Osteoblast (primary cell): ENCODE measurements around the gene NLRX1. TPM values are rescaled to one million over a fixed set of nuclear protein-coding genes. Genes with fewer than 3 reads are reported as not detected.

ENCODE experiments used
- DNase-seq: peaks from one replicate; pipeline ENCODE4 v3.0.0; 2011; ENCODE audit warnings: low spot score, mixed read lengths; ENCODE audit not compliant: insufficient read length; ENCODE audit errors: missing footprints
- H2AFZ ChIP-seq: 2 replicates; pipeline ENCODE4 v1.6.0; 2011; ENCODE audit warnings: mild to moderate bottlenecking, low read length
- H3K27ac ChIP-seq: 2 replicates; pipeline ENCODE4 v1.5.1; 2011; ENCODE audit warnings: mild to moderate bottlenecking, low read depth, low read length, moderate library complexity
- H3K27me3 ChIP-seq: 2 replicates; pipeline ENCODE4 v1.6.0; 2012; ENCODE audit warnings: mild to moderate bottlenecking, control low read depth, inconsistent platforms, low read length, moderate library complexity; ENCODE audit not compliant: insufficient read depth
- H3K36me3 ChIP-seq: 2 replicates; pipeline ENCODE4 v1.5.1; 2011; ENCODE audit warnings: mild to moderate bottlenecking, low read length, control low read depth, moderate library complexity; ENCODE audit not compliant: insufficient read depth
- H3K4me1 ChIP-seq: 2 replicates; pipeline ENCODE4 v1.5.1; 2011; ENCODE audit warnings: mild to moderate bottlenecking, low read length, control low read depth, moderate library complexity; ENCODE audit not compliant: insufficient read depth
- H3K4me2 ChIP-seq: 2 replicates; pipeline ENCODE4 v1.6.0; 2011; ENCODE audit warnings: mild to moderate bottlenecking, low read length; ENCODE audit not compliant: insufficient read depth
- H3K4me3 ChIP-seq: fragments of 200-600 bp; sonication (generic); 3 replicates; pipeline ENCODE4 v1.5.1; 2012; ENCODE audit warnings: mild to moderate bottlenecking, low read length, inconsistent platforms; ENCODE audit not compliant: insufficient read depth
- H3K79me2 ChIP-seq: 2 replicates; pipeline ENCODE4 v1.6.0; 2012; ENCODE audit warnings: mild to moderate bottlenecking, low read length, control low read depth, inconsistent platforms; ENCODE audit not compliant: insufficient read depth
- H3K9me3 ChIP-seq: 2 replicates; pipeline ENCODE4 v1.5.1; 2011; ENCODE audit warnings: low read depth, low read length, control low read depth
- H4K20me1 ChIP-seq: 2 replicates; pipeline ENCODE4 v1.6.0; 2012; ENCODE audit warnings: mild to moderate bottlenecking, low read length, control low read depth; ENCODE audit not compliant: insufficient read depth
- total RNA-seq: library from RNA; depleted of rRNA; stranded (reverse); fragments of >200 nt; gene quantifications from 2 replicates; pipeline ENCODE4 v1.2.3, GENCODE V29; 2012
- TF ChIP-seq, protein P1 (sequence below): IDR thresholded peaks from 2 replicates; pipeline ENCODE4 v1.5.1; 2011; ENCODE audit warnings: mild to moderate bottlenecking, low read depth, low read length, moderate library complexity; ENCODE audit errors: extremely low read depth

The NLRX1 gene
- total RNA-seq, 1 donor, result 29.7 TPM

GRCh38 chr11:119205080-119205479 lies 36.6 kb downstream of the NLRX1 start:
- peak; percentile 26 for DNase-seq
- peak overlapping the region; percentile 99 for H3K4me2 ChIP-seq
- H3K27ac ChIP-seq, result no peak overlapping the region
- peaks cover 37% of the 10 kb centered on the region for H3K79me2 ChIP-seq
- H2AFZ ChIP-seq, result peak overlapping the region; percentile 98
- H3K4me1 ChIP-seq, result peaks cover 14% of the 10 kb centered on the region
- H4K20me1 ChIP-seq, result peaks cover 20% of the 10 kb centered on the region
- TF ChIP-seq, protein P1, sequence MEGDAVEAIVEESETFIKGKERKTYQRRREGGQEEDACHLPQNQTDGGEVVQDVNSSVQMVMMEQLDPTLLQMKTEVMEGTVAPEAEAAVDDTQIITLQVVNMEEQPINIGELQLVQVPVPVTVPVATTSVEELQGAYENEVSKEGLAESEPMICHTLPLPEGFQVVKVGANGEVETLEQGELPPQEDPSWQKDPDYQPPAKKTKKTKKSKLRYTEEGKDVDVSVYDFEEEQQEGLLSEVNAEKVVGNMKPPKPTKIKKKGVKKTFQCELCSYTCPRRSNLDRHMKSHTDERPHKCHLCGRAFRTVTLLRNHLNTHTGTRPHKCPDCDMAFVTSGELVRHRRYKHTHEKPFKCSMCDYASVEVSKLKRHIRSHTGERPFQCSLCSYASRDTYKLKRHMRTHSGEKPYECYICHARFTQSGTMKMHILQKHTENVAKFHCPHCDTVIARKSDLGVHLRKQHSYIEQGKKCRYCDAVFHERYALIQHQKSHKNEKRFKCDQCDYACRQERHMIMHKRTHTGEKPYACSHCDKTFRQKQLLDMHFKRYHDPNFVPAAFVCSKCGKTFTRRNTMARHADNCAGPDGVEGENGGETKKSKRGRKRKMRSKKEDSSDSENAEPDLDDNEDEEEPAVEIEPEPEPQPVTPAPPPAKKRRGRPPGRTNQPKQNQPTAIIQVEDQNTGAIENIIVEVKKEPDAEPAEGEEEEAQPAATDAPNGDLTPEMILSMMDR, result no peak
- no peaks in the 10 kb centered on the region for H3K27me3 ChIP-seq
- H3K4me3 ChIP-seq, result peak overlapping the region; percentile 97
- H3K9me3 ChIP-seq, result no peaks in the 10 kb centered on the region
- no peaks in the 10 kb centered on the region for H3K36me3 ChIP-seq

GRCh38 chr11:119205574-119206510 lies 37.3 kb downstream of the NLRX1 start, which contains the start of gene CBL:
TSS of gene CBL (plus strand) at chr11:119206339. CDS start at chr11:119206418, 79 bp downstream.
- TF ChIP-seq, protein P1, result peak; percentile 68
- DNase-seq, result peak; percentile 99
- Histone ChIP-seq H3K36me3 (no peaks in the 10 kb centered on the region), H3K4me1 (peaks cover 14% of the 10 kb centered on the region), H3K27ac (peak within 1 kb of the TSS; percentile 19), H3K4me2 (peak within 1 kb of the TSS; percentile 99), H4K20me1 (peaks cover 23% of the 10 kb centered on the region), H3K4me3 (peak within 1 kb of the TSS; percentile 97), H3K79me2 (peaks cover 45% of the 10 kb centered on the region), H2AFZ (peak within 1 kb of the TSS; percentile 98), H3K27me3 (no peaks in the 10 kb centered on the region), H3K9me3 (no peaks in the 10 kb centered on the region)

DNA sequence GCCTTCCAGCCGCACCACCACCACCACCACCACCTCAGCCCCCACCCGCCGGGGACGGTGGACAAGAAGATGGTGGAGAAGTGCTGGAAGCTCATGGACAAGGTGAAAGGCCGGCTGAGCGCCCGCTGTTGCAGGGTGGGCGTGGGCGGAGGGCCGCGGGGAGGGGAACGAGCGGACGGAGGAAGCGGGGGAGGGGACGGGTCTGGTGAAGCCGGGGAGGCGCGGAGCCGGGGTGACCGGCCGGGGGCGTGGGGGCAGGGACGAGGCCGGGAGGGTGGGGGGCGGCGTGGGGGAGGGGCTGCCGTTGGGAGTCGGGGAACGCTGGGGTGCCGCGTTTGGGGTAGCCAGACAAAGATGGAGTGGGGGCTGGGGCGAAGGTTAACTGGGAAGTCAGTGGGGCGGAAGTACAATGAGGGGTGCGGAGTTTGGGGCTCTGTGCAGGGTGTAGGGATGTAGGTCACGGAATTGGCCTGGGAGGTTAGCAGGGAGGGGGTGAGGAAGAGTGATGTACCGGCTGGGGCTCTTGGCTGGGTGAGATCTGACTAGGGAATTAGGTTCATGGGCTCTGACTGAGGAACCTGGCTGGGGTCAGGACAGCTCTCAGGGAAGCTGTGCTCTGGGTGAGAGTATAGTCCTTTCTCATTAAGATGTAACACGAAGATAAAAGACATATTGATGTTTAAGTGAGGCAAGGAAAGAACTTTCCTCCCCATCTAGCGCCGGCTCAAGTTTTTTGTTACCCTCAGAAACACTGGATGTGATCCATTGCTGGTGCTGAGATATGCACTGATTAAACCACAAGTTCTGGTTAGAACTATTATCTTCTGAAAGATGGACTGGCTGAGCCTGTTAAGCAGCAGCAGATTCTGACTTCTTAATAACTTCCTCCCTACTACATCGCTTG lies 38.2 kb downstream of the NLRX1 start:
- peak overlapping the region; percentile 19 for H3K27ac ChIP-seq
- peak; percentile 93 for DNase-seq

More for the DNA sequence above, 38.2 kb downstream of the NLRX1 start:
- Histone ChIP-seq H3K27me3 (no peaks in the 10 kb centered on the region), H2AFZ (peak overlapping the region; percentile 77), H4K20me1 (peaks cover 25% of the 10 kb centered on the region), H3K36me3 (no peaks in the 10 kb centered on the region), H3K4me2 (peak overlapping the region; percentile 84), H3K4me3 (peak overlapping the region; percentile 97), H3K79me2 (peaks cover 53% of the 10 kb centered on the region), H3K4me1 (peaks cover 14% of the 10 kb centered on the region), H3K9me3 (no peaks in the 10 kb centered on the region)
- TF ChIP-seq, protein P1, result no peak
